Adrenal gland (tissue), 12 donors: Measurements from ENCODE around the gene TBCEL. TPM values are rescaled to one million over a fixed set of nuclear protein-coding genes. Genes with fewer than 3 reads are reported as not detected.

Source experiments
- DNase-seq, 7 donors: peaks; one replicate each; pipeline ENCODE4 v3.0.0-alpha.2; 2019 to 2020
- H3K27ac ChIP-seq, 5 donors: fragments of 200-600 bp; sonication (generic) in 4 of 5; 1 replicate in 3 of 5; 2 replicates in 2 of 5; pipeline versions ENCODE4 v1.5.1 to v1.8.0; 2016 to 2020; ENCODE audit warnings: mild to moderate bottlenecking in 1 of 5
- H3K27me3 ChIP-seq: fragments of 200-600 bp; 2 replicates; pipeline ENCODE4 v1.8.0; 2021
- H3K36me3 ChIP-seq, 2 donors: fragments of 200-600 bp; replicated peaks in 1 of 2; 1 replicate in 1 of 2; 2 replicates in 1 of 2; pipeline versions ENCODE4 v1.5.1 to v1.8.0; 2018 to 2022
- H3K4me1 ChIP-seq, 2 donors: fragments of 200-600 bp; replicated peaks in 1 of 2; 1 replicate in 1 of 2; 2 replicates in 1 of 2; pipeline versions ENCODE4 v1.5.1 to v1.8.0; 2018 to 2021
- H3K4me3 ChIP-seq, 4 donors: fragments of 200-600 bp; sonication (generic) in 3 of 4; one replicate each; pipeline ENCODE4 v1.5.1; 2016 to 2018
- H3K9me3 ChIP-seq, 3 donors: fragments of 200-600 bp; sonication (generic) in 1 of 3; replicated peaks in 1 of 3; 1 replicate in 2 of 3; 2 replicates in 1 of 3; pipeline versions ENCODE4 v1.5.1 to v1.8.0; 2016 to 2021
- CTCF ChIP-seq, 6 experiments: fragments of 450-650 bp in 4 of 6; fragments of 200-600 bp in 2 of 6; sonication (generic) in 1 of 6; IDR thresholded peaks; 1 replicate in 5 of 6; 2 replicates in 1 of 6; pipeline versions ENCODE4 v1.5.1 to v1.8.0; 2016 to 2021; ENCODE audit warnings: antibody characterized with exemption in 6 of 6, mild to moderate bottlenecking in 2 of 6, moderate library complexity in 1 of 6
- POLR2A ChIP-seq, 2 donors: fragments of 450-650 bp; IDR thresholded peaks; one replicate each; pipeline ENCODE4 v1.6.1; 2017; ENCODE audit warnings: antibody characterized with exemption in 2 of 2, mild to moderate bottlenecking in 2 of 2, moderate library complexity in 1 of 2
- WGBS, 4 donors: extraction: QIAGEN DNeasy Blood & Tissue Kit in 2 of 4; methylation state at CpG; one replicate each; pipeline versions ENCODE4 v1.1.5 to v1.1.7; 2013 to 2017; 5-methylcytosine and 5-hydroxymethylcytosine counted together
- intact Hi-C, 2 donors: fragments of 100-400 bp; cut with DNase I; formaldehyde crosslinking; loops; one replicate each; pipeline versions ENCODE4 v1.14.1 to v1.15.0; 2022 to 2023
- polyA plus RNA-seq, 3 donors: library from polyadenylated mRNA; stranded (reverse); fragments of 200-250 nt in 2 of 3; fragments of 350-450 nt in 1 of 3; fragmentation: Illumina TruSeq in 1 of 3; extraction: RNeasy Lipid Tissue Mini Kit (QIAGEN cat#74804) in 1 of 3; gene quantifications; one replicate each; pipeline ENCODE4 v1.2.3, GENCODE V29; 2013 to 2014
- total RNA-seq, 9 donors: library from RNA; depleted of rRNA in 4 of 9; stranded (reverse); fragments of >200 nt in 4 of 9; fragments of 120-200 nt in 1 of 9; fragmentation: NEBNext Ultra II Directional in 1 of 9; extraction: Animal tissue kit (Norgen Biotek cat#: 25700) in 1 of 9; gene quantifications; one replicate each; pipeline versions ENCODE4 v1.1.0 to v1.2.4, GENCODE V29; 2013 to 2023
- donor health status: healthy with polysubstance abuse.
- donor health status: Bipolar disorder and iron deficiency.
- donor health status: DM: yes; HTN: yes; CAD: no.
- donor health status: DM: no; HTN: no; CAD: no.
- donor health status: DM: no; HTN: no; CAD: no.
- donor health status: DM: yes; HTN: yes; CAD: no.

TBCEL gene
- total and polyA plus RNA-seq, 12 donors, result 4.0 to 32.2 (median 20.9) TPM

DNA sequence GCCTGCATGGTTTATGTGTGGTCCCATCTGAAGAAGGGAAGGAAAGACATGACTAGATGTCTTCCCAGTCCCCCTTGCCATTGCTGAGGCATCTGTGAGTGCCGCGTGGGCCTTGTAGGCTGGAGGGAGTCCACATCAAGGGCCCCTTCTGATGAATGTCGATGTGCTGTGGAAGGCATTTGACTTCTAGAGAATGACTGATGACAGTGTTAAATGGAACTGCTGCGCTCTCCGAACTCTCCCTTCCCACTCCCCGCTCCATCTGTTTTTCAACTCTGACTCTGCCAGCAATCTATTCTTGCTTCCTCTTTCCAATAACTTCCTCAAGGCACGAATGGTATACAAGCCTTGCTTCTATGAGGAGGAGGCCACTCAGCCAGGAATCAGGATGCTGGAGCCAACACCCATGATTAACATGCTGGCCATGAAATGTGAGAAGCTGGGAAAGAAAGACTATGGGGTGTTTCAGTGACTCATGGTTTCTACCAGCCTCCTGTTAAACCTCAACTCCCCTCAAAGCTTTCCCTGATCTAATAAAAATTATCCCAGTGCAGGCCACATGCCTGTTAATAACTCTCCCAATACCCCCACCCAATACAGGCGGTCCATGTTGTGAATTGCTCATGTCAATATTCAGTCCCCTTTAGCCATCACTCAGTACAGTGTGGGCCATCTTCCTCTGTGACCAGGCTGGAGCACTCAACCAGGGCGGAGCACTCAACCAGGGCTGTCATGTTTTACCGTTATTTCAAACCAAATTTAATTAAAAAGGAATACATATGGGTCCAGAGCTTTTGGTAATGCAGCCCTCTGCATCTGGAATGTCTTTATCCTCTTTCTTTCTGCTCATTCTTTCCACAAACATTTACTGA, 46.4 kb upstream of the TBCEL start:
- Histone ChIP-seq H3K4me1 (no peaks in the 10 kb centered on the region), H3K27me3 (no peaks in the 10 kb centered on the region), H3K4me3 (no peak overlapping the region), H3K9me3 (no peaks in the 10 kb centered on the region), H3K27ac (no peak overlapping the region), H3K36me3 (no peaks in the 10 kb centered on the region)
- no peak for DNase-seq
- 72 to 88% (median 78%) methylated on average over 10 of the region's 10 CpGs for WGBS, 4 donors
- TF ChIP-seq CTCF (IDR thresholded peaks at IDR 0.05), result no peak
- no peak for TF ChIP-seq POLR2A (IDR thresholded peaks at IDR 0.05)
- intact Hi-C loops, result no loop called here

DNA sequence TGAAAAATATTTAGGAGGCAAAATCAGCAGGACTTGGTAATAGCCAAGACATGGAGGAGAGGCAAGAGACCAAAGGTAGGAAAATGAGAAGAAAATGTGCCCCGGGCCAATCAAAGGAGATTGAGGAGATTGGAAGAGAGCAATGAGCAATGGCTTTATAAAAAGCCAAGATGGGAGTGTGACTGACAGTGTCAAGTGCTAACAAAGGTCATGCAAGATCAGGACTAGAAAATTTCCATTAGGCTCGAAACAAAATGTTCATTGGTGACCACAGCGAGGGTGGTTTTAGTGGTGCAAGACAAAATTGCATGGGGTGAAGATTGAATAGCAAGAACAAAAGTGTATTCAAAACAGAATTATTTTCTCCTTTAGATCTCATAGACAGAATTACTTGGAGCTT, 45.2 kb upstream of the TBCEL start:
- Histone ChIP-seq H3K27me3 (no peaks in the 10 kb centered on the region), H3K36me3 (no peaks in the 10 kb centered on the region), H3K27ac (no peak overlapping the region), H3K4me3 (no peak overlapping the region), H3K4me1 (no peaks in the 10 kb centered on the region), H3K9me3 (no peaks in the 10 kb centered on the region)
- WGBS, 4 donors, result 71 to 91% (median 81%) methylated on average over 3 of the region's 3 CpGs
- TF ChIP-seq CTCF (IDR thresholded peaks at IDR 0.05) (no peak), POLR2A (IDR thresholded peaks at IDR 0.05) (no peak)
- no peak for DNase-seq
- intact Hi-C loops, result no loop called here

DNA sequence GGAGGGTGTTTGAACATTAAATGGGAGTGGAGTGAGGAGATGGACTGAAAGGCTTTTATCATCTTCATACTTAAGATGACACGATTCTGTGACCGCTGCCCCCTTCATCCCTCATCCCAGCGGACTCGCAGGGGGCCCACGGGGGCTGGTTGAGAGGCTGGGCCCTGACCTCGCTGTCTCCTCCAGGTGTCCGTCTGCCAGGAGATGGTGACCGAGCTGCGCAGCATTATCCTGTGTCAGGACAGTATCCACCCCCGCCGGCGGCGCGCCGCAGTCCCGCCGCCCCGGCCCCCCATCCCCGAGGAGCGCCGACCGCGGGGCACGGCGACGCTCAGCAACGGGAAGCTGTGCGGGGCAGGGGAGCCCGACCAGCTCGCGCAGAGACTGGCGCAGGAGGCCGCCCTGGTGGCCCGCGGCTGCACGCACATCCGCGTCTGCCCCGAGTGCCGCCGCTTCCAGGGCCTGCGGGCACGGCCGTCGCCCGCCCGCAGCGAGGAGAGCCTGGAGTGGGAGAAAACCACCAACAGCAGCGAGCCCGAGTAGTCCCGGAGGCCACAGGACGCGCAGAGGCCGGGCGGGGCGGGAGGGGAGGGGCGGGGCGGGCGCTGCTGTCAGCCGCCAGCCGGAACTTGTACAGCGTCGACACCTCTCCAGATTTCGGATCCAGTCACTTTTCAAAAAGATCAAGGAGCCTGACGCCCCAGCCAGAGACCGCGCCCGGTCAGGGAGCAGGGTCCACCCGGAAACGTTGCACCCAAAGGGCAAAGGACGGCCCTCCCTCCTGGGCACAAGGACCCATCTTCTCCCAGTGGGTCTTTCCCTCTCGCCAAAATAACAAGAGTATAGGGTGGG, 38.0 kb upstream of the TBCEL start:
- 1 to 9% (median 4%) methylated on average over 15 to 72 of the region's 72 CpGs for WGBS, 4 donors
- Histone ChIP-seq H3K27me3 (no peaks in the 10 kb centered on the region), H3K9me3 (no peaks in the 10 kb centered on the region), H3K36me3 (no peaks in the 10 kb centered on the region), H3K4me1 (peaks cover 0 to 5% of the 10 kb centered on the region in 2 donors), H3K4me3 (peak overlapping the region in 2 of 4 donors; percentile 1 to 64), H3K27ac (peak overlapping the region in 2 of 5 donors; percentile 13 to 54)
- peak; percentile 63 to 82 (median 75) for DNase-seq
- peak in 1 of 2 donors; percentile 45 for TF ChIP-seq POLR2A (IDR thresholded peaks at IDR 0.05)
- peak in 3 of 6 experiments; percentile 23 to 61 (median 54) for TF ChIP-seq CTCF (IDR thresholded peaks at IDR 0.05)
- intact Hi-C loops, result no loop called here

DNA sequence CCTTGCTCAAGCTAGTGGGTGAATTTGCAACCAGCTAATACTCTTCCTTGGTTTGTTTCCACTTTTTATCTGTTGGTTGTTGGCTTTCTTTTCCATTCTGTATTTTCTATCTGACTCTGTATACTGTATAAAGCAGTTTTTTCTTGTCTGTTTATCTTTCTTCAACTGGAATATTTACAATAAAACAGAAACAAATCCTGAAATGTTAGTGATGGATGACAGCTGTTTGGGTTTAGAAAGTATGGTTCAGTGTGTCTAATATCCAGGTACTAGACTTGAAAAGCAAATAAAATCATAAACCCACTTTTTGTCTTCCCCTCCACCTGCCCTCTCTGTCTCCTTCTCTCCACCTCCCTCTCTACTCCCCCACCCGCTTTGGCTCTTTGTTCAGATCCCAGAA, 35.3 kb upstream of the TBCEL start:
- DNase-seq, result no peak
- TF ChIP-seq POLR2A (IDR thresholded peaks at IDR 0.05), result no peak
- no peak for TF ChIP-seq CTCF (IDR thresholded peaks at IDR 0.05)
- H3K9me3 ChIP-seq, result no peaks in the 10 kb centered on the region
- no peaks in the 10 kb centered on the region for H3K36me3 ChIP-seq
- peaks cover 0 to 5% of the 10 kb centered on the region in 2 donors for H3K4me1 ChIP-seq
- 88 to 100% (median 93%) methylated on average over 1 of the region's 1 CpG for WGBS, 4 donors
- H3K4me3 ChIP-seq, result no peak overlapping the region
- peaks cover 5% of the 10 kb centered on the region for H3K27me3 ChIP-seq
- no peak overlapping the region for H3K27ac ChIP-seq
- intact Hi-C loops, result no loop called here
